ENCODE results near the gene RNLS. TPM values are rescaled to one million over a fixed set of nuclear protein-coding genes. Genes with fewer than 3 reads are reported as not detected.

The RNLS gene
- total RNA-seq, 1 experiment from 2014 or later = 11.4 TPM

- TF ChIP-seq REST (IDR thresholded peaks at IDR 0.05; ENCODE audit: insufficient read depth in 1 of 2, low read depth in 2 of 2, low read length in 1 of 2) (no peak), CTCF (IDR thresholded peaks at IDR 0.05) (no peak), SIN3A (IDR thresholded peaks at IDR 0.05; ENCODE audit: borderline replicate concordance, insufficient read depth, low read depth, low read length) (no peak), POLR2AphosphoS5 (IDR thresholded peaks at IDR 0.05; ENCODE audit: low read depth, low read length) (no peak), TCF7L2 (IDR thresholded peaks at IDR 0.05; ENCODE audit: low read depth, low read length) (no peak)
- Histone ChIP-seq H3K36me3 (ENCODE audit: control insufficient read depth, insufficient read depth, low read length) (no peaks in the 10 kb centered on the region), H3K27ac (ENCODE audit: low read length) (no peak overlapping the region), H3K4me1 (ENCODE audit: control insufficient read depth, insufficient read depth, low read length) (no peaks in the 10 kb centered on the region), H3K27me3 (ENCODE audit: control insufficient read depth, insufficient read depth, low read length) (no peaks in the 10 kb centered on the region), H3K4me3 (ENCODE audit: low read depth in 2 of 2, low read length in 2 of 2) (no peak overlapping the region), H3K9me3 (ENCODE audit: control insufficient read depth, insufficient read depth, low read depth, low read length) (no peaks in the 10 kb centered on the region)
- no peak for ATAC-seq
- DNase-seq (ENCODE audit: low read depth, low spot score) = no peak
- in situ Hi-C loops (cut with HindIII; ENCODE audit: low pct_unique_long_range_greater_than_20kb, low sequenced_read_pairs) = no loop called here
- BruUV-seq (replicated peaks) = no TSS peak
- intact Hi-C loops (cut with micrococcal nuclease; ENCODE audit: unreplicated experiment) = no loop called here
- CTCF ChIA-PET = no interaction called here
- POLR2A ChIA-PET = interaction anchor here (0.6 to 0.8 kb wide), 2 partner anchors 29 to 50 kb away, joined by 3 read pairs; no protein-coding TSS in a partner anchor
Observed at GRCh38 chr10:88281592-88282347, 301.3 kb downstream of the RNLS start.

- Histone ChIP-seq H3K27me3 (ENCODE audit: control insufficient read depth, insufficient read depth, low read length) (no peaks in the 10 kb centered on the region), H3K36me3 (ENCODE audit: control insufficient read depth, insufficient read depth, low read length) (no peaks in the 10 kb centered on the region), H3K4me3 (ENCODE audit: low read depth in 2 of 2, low read length in 2 of 2) (no peak overlapping the region), H3K9me3 (ENCODE audit: control insufficient read depth, insufficient read depth, low read depth, low read length) (no peaks in the 10 kb centered on the region), H3K4me1 (ENCODE audit: control insufficient read depth, insufficient read depth, low read length) (no peaks in the 10 kb centered on the region), H3K27ac (ENCODE audit: low read length) (no peak overlapping the region)
- no peak for ATAC-seq
- in situ Hi-C loops (cut with HindIII; ENCODE audit: low pct_unique_long_range_greater_than_20kb, low sequenced_read_pairs) (no loop called here), intact Hi-C loops (cut with micrococcal nuclease; ENCODE audit: unreplicated experiment) (no loop called here)
- no peak for DNase-seq (ENCODE audit: low read depth, low spot score)
- ChIA-PET POLR2A (no interaction called here), CTCF (no interaction called here)
- TF ChIP-seq REST (IDR thresholded peaks at IDR 0.05; ENCODE audit: insufficient read depth in 1 of 2, low read depth in 2 of 2, low read length in 1 of 2) (no peak), SIN3A (IDR thresholded peaks at IDR 0.05; ENCODE audit: borderline replicate concordance, insufficient read depth, low read depth, low read length) (no peak), POLR2AphosphoS5 (IDR thresholded peaks at IDR 0.05; ENCODE audit: low read depth, low read length) (no peak), TCF7L2 (IDR thresholded peaks at IDR 0.05; ENCODE audit: low read depth, low read length) (no peak), CTCF (IDR thresholded peaks at IDR 0.05) (no peak)
- no TSS peak for BruUV-seq (replicated peaks)
Observed at GRCh38 chr10:88280518-88280917, 302.6 kb downstream of the RNLS start.

Measured in Panc1 (cell line).